GM23338 (cell line): ENCODE results near the gene COL9A3. TPM values are rescaled to one million over a fixed set of nuclear protein-coding genes. Genes with fewer than 3 reads are reported as not detected.

Source experiments
- ATAC-seq: fragments of 200-7000 bp; cut with Tn5 transposase; 3 replicates; pipeline ENCODE4 v1.9.1; 2020
- DNase-seq: peaks from one replicate; pipeline ENCODE4 v3.0.0-alpha.2; 2015; ENCODE audit warnings: low spot score
- H2AFZ ChIP-seq: fragments of 200-600 bp; sonication (generic); 2 replicates; pipeline ENCODE4 v1.8.0; 2016; ENCODE audit warnings: antibody characterized with exemption, mild to moderate bottlenecking, moderate library complexity
- H3F3A ChIP-seq: fragments of 200-600 bp; sonication (generic); replicated peaks from 2 replicates; pipeline ENCODE4 v1.8.0; 2017; ENCODE audit warnings: antibody characterized with exemption, mixed run types, low read depth
- H3K27ac ChIP-seq: fragments of 200-600 bp; sonication (generic); 2 replicates; pipeline ENCODE4 v1.6.1; 2016; ENCODE audit warnings: low read depth
- H3K27me3 ChIP-seq: fragments of 200-600 bp; sonication (generic); 2 replicates; pipeline ENCODE4 v1.8.0; 2016; ENCODE audit warnings: mild to moderate bottlenecking, mixed run types, moderate library complexity; ENCODE audit not compliant: insufficient read depth
- H3K36me3 ChIP-seq: fragments of 200-600 bp; sonication (generic); 2 replicates; pipeline ENCODE4 v1.8.0; 2016; ENCODE audit warnings: mild to moderate bottlenecking; ENCODE audit not compliant: insufficient read depth
- H3K4me1 ChIP-seq: fragments of 200-600 bp; sonication (generic); 2 replicates; pipeline ENCODE4 v1.8.0; 2016; ENCODE audit warnings: mild to moderate bottlenecking, moderate library complexity; ENCODE audit not compliant: insufficient read depth
- H3K4me2 ChIP-seq: fragments of 200-600 bp; sonication (generic); 2 replicates; pipeline ENCODE4 v1.7.1; 2017; ENCODE audit warnings: mixed run types
- H3K4me3 ChIP-seq: fragments of 200-600 bp; sonication (generic); 2 replicates; pipeline ENCODE4 v1.6.1; 2016; ENCODE audit warnings: mixed run types
- H3K79me2 ChIP-seq: fragments of 200-600 bp; sonication (generic); replicated peaks from 2 replicates; pipeline ENCODE4 v1.8.0; 2017; ENCODE audit warnings: mild to moderate bottlenecking; ENCODE audit not compliant: insufficient read depth
- H3K9me2 ChIP-seq: fragments of 200-600 bp; sonication (generic); 2 replicates; pipeline ENCODE4 v1.8.0; 2017; ENCODE audit not compliant: insufficient read depth
- H4K20me1 ChIP-seq: fragments of 200-600 bp; sonication (generic); replicated peaks from 2 replicates; pipeline ENCODE4 v1.8.0; 2017; ENCODE audit warnings: mild to moderate bottlenecking; ENCODE audit not compliant: insufficient read depth
- H3K27ac Mint-ChIP-seq: 2 replicates; pipeline ENCODE4 v1.8.0; 2020; ENCODE audit warnings: inconsistent platforms, mild to moderate bottlenecking, moderate library complexity, mixed read lengths
- H3K27me3 Mint-ChIP-seq: 3 replicates; pipeline ENCODE4 v1.8.0; 2022; ENCODE audit warnings: low read depth, mild to moderate bottlenecking, moderate library complexity, mixed read lengths, inconsistent platforms; ENCODE audit not compliant: insufficient read depth, poor library complexity
- H3K36me3 Mint-ChIP-seq: 3 replicates; pipeline ENCODE4 v1.8.0; 2021; ENCODE audit warnings: low read depth, mild to moderate bottlenecking, inconsistent platforms, moderate library complexity, mixed read lengths
- H3K4me1 Mint-ChIP-seq: 3 replicates; pipeline ENCODE4 v1.8.0; 2020; ENCODE audit warnings: mild to moderate bottlenecking, inconsistent platforms, mixed read lengths
- H3K4me3 Mint-ChIP-seq: 3 replicates; pipeline ENCODE4 v1.8.0; 2021; ENCODE audit warnings: moderate library complexity, mild to moderate bottlenecking, inconsistent platforms, mixed read lengths
- H3K9me3 Mint-ChIP-seq: 3 replicates; pipeline ENCODE4 v1.8.0; 2020; ENCODE audit warnings: moderate library complexity, mild to moderate bottlenecking, inconsistent platforms, mixed read lengths
- CREB1 ChIP-seq: fragments of 250-450 bp; sonication (Bioruptor Pico); IDR thresholded peaks from 2 replicates; pipeline ENCODE4 v1.5.0; 2020; ENCODE audit warnings: low read depth, mild to moderate bottlenecking, moderate library complexity
- CTCF ChIP-seq, 2 experiments: fragments of 200-600 bp in 1 of 2; sonication (generic) in 1 of 2; conservative IDR thresholded peaks; 2 replicates each; pipeline versions ENCODE4 v1.5.1 to v1.6.1; 2016 to 2017; ENCODE audit warnings: antibody characterized with exemption in 2 of 2, low read depth in 2 of 2, mild to moderate bottlenecking in 2 of 2, moderate library complexity in 1 of 2
- ETS1 ChIP-seq: IDR thresholded peaks from 2 replicates; pipeline ENCODE4 v1.6.1; 2016; ENCODE audit warnings: antibody characterized with exemption
- EZH2 ChIP-seq: fragments of 200-600 bp; sonication (generic); IDR thresholded peaks from one replicate; pipeline ENCODE4 v1.8.0; 2017; ENCODE audit warnings: antibody characterized with exemption, mild to moderate bottlenecking, low read depth; ENCODE audit not compliant: unreplicated experiment
- EZH2phosphoT487 ChIP-seq: fragments of 200-600 bp; sonication (generic); IDR thresholded peaks from one replicate; pipeline ENCODE4 v1.8.1; 2018; ENCODE audit warnings: antibody characterized with exemption; ENCODE audit not compliant: unreplicated experiment
- JUNB ChIP-seq: IDR thresholded peaks from one replicate; pipeline ENCODE4 v1.6.1; 2016; ENCODE audit warnings: antibody characterized with exemption; ENCODE audit not compliant: unreplicated experiment
- POLR2AphosphoS5 ChIP-seq: IDR thresholded peaks from 2 replicates; pipeline ENCODE4 v1.6.1; 2016; ENCODE audit warnings: antibody characterized with exemption, low read depth
- REST ChIP-seq: IDR thresholded peaks from one replicate; pipeline ENCODE4 v1.6.1; 2018; ENCODE audit warnings: antibody characterized with exemption; ENCODE audit not compliant: unreplicated experiment
- STAT1 ChIP-seq: IDR thresholded peaks from one replicate; pipeline ENCODE4 v1.6.1; 2016; ENCODE audit warnings: antibody characterized with exemption; ENCODE audit not compliant: unreplicated experiment
- ZNF114 ChIP-seq: fragments of 250-450 bp; sonication (Bioruptor Pico); IDR thresholded peaks from 2 replicates; pipeline ENCODE4 v1.5.0; 2020; ENCODE audit warnings: mild to moderate bottlenecking, moderate library complexity
- polyA plus RNA-seq: library from polyadenylated mRNA; unstranded; fragments of >200 nt; fragmentation: Nextera tagmentation; extraction: Ambion mirVana; gene quantifications from 2 replicates; pipeline ENCODE4 v1.2.1, GENCODE V29; 2016
- total RNA-seq: library from RNA; depleted of rRNA; stranded (reverse); fragments of >200 nt; shearing (Covaris generic); gene quantifications from 2 replicates; pipeline ENCODE4 v1.2.3, GENCODE V29; 2014

COL9A3 gene
- total and polyA plus RNA-seq, 2 experiments from 2014 or later: 74.9 to 113 TPM

- TF ChIP-seq EZH2 (no peak), CTCF (conservative IDR thresholded peaks at IDR 0.05; ENCODE audit: low read depth in 2 of 2) (no peak), ZNF114 (no peak), EZH2phosphoT487 (no peak), JUNB (no peak), CREB1 (CRISPR knock-in tag) (no peak), POLR2AphosphoS5 (no peak), ETS1 (no peak), REST (no peak), STAT1 (no peak)
Measured at GRCh38 chr20:62832951-62833391, 16.1 kb downstream of the COL9A3 start (continued).

- Histone ChIP-seq H3K4me2 (no peak overlapping the region), H3K9me2 (no peaks in the 10 kb centered on the region), H3K4me1 (no peaks in the 10 kb centered on the region), H4K20me1 (no peaks in the 10 kb centered on the region), H3K36me3 (0 out of 2 replicates have a peak, but pooled peaks cover 7% of the 10 kb centered on the region), H2AFZ (no peak overlapping the region), H3F3A (0 out of 2 replicates have a peak, but pooled peaks cover 2% of the 10 kb centered on the region), H3K79me2 (no peaks in the 10 kb centered on the region), H3K4me3 (no peak overlapping the region), H3K27ac (0 out of 2 replicates have a peak overlapping the region, but pooled peaks have one; percentile 50), H3K27me3 (no peaks in the 10 kb centered on the region)
- H3K27me3 Mint-ChIP-seq: peaks cover 16% of the 10 kb centered on the region
- H3K4me3 Mint-ChIP-seq: no peak overlapping the region; the same call in 2 of the 3 replicates
- 0 out of 2 replicates have a peak overlapping the region, but pooled peaks have one; percentile 27 for H3K27ac Mint-ChIP-seq
- DNase-seq (no peak), ATAC-seq (no peak)
- H3K4me1 Mint-ChIP-seq: peaks cover 32% of the 10 kb centered on the region
- peaks cover 31% of the 10 kb centered on the region for H3K36me3 Mint-ChIP-seq
- no peaks in the 10 kb centered on the region; the same call in 2 of the 3 replicates for H3K9me3 Mint-ChIP-seq
- TF ChIP-seq EZH2: no peak
- TF ChIP-seq ZNF114: no peak
- no peak for TF ChIP-seq REST
Measured at GRCh38 chr20:62834967-62835730, 18.3 kb downstream of the COL9A3 start.
